Astrocyte of the spinal cord (primary cell): ENCODE data around the gene MARCHF5.

Experiments
- DNase-seq: peaks from one replicate; pipeline ENCODE4 v3.0.0; 2011; ENCODE audit warnings: low read depth, low spot score
- H3K4me3 ChIP-seq: 2 replicates; pipeline ENCODE4 v1.5.1; 2011; ENCODE audit warnings: low read depth, mild to moderate bottlenecking, low read length, moderate library complexity
- in situ Hi-C: cut with HindIII; loops from 2 replicates; pipeline ENCODE4 v1.10.0; 2017; ENCODE audit warnings: low sequenced_read_pairs
- TF ChIP-seq, protein P1 (sequence below): IDR thresholded peaks from 2 replicates; pipeline ENCODE4 v1.5.1; 2012; ENCODE audit warnings: low read depth, mild to moderate bottlenecking, low read length, inconsistent platforms

MARCHF5 gene

DNA sequence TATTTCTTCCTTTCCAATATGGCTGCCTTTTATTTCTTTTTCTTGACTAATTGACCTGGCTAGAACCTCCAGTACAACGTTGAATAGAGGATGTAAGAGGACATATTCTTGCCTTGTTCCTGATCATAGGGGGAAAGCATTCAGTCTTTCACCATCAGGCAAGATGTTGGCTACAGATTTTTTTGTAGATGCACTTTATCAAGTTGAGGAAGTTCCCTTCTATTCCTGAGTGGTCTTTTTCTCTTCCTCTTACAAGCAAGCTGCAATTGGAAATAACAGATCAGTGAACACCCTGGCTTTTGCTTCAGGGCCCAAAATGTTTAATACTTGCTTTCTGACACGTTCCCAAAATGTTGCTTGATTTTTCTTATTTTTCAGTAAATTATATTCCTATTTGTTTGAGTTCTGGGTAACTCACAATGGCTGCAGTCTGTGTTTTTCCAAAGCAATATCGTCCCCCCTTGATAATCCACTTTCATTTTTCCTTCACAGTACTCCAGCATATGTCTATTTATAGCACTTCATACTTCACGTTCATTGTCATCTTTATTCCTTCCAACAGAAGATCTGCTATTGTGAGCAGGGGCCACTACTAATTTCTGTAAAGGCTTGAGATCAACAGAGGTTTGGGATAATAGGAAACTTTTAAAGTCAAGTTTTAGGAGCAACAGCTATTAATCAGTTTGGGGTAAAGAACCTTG, 11.8 kb upstream of the MARCHF5 start:
- in situ Hi-C loops: no loop called here
- DNase-seq: no peak
- TF ChIP-seq, protein P1, sequence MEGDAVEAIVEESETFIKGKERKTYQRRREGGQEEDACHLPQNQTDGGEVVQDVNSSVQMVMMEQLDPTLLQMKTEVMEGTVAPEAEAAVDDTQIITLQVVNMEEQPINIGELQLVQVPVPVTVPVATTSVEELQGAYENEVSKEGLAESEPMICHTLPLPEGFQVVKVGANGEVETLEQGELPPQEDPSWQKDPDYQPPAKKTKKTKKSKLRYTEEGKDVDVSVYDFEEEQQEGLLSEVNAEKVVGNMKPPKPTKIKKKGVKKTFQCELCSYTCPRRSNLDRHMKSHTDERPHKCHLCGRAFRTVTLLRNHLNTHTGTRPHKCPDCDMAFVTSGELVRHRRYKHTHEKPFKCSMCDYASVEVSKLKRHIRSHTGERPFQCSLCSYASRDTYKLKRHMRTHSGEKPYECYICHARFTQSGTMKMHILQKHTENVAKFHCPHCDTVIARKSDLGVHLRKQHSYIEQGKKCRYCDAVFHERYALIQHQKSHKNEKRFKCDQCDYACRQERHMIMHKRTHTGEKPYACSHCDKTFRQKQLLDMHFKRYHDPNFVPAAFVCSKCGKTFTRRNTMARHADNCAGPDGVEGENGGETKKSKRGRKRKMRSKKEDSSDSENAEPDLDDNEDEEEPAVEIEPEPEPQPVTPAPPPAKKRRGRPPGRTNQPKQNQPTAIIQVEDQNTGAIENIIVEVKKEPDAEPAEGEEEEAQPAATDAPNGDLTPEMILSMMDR: no peak

DNA sequence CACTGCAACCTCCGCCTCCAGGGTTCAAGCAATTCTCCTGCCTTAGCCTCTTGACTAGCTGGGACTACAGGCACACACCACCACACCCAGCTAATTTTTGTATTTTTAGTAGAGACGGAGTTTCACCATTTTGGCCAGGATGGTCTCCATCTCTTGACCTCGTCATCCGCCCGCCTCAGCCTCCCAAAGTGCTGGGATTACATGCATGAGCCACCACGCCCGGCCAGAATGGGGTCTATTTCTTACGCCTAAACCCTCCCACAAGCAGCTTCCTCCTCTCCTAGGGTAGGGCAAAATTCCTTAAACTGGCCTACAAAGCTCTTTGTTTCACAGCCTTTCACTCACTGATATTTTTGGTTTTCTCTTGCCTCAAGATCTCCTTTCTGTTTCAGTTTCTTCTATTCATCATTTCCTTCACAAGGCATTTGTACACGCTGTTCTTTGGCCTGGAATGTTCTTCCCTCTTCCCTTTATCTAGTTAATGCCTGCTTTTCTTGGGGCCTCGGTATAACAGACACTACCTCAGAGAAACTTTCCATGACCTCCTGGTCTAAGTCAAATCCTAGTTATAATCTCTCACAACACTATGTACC, 6.8 kb upstream of the MARCHF5 start:
- DNase-seq: no peak
- no peak overlapping the region for H3K4me3 ChIP-seq
- TF ChIP-seq, protein P1: no peak
- in situ Hi-C loops: no loop called here

More for the DNA sequence above, 11.8 kb upstream of the MARCHF5 start:
- no peak overlapping the region for H3K4me3 ChIP-seq

DNA sequence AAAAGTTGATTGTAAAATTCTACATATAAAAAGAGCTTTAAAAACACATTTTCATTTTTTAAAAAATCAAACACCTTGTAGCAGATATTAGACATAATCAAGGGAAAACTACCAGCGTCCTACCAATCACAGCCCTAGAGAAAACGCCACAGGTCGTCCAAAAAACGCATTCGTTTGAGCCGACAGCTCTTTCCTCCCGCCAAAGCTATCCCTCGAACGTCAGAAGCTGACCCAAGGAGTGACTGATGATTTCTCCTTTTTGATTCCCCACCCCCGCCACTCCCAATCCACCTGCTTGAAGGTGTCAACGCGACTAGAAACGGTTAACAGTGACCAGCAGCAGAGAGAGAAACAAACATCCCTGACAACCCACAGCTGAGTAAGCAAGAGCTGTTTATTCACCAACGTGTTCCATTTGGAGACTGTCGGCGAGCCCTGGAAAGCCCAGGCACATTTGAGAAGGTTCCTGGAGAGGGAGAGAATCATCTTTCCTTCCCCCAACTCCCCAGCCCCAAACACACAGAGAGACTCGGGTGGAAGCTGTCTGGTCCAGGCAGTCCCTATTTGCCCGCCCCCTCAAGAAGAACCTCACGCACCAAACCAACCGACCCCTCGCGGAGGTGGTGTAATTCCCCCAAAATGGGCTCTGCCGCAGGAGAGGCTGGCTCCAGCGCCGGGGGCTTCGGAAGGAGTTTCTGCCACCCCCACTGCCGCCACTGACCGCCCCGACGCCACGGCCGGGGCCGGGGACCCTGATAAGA, 711 bp upstream of the MARCHF5 start:
- TF ChIP-seq, protein P1: no peak
- in situ Hi-C loops: no loop called here
- H3K4me3 ChIP-seq: peak overlapping the region; percentile 97
- peak; percentile 35 for DNase-seq

DNA sequence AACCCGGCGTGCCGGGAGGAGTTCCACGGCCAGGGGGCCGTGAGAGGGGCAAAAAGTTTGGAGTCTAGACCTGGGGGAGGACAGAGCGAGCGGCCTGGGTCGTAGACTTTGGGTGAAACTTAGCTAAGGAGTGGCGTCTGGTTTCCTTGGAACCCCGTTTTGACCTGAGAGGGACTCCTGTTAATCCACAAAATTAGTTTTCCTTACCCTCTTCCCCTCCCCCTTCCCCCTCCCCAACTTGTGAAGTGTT, 574 bp downstream of the MARCHF5 start:
- no peak for DNase-seq
- in situ Hi-C loops: no loop called here
- TF ChIP-seq, protein P1: no peak
- H3K4me3 ChIP-seq: peak overlapping the region; percentile 97

DNA sequence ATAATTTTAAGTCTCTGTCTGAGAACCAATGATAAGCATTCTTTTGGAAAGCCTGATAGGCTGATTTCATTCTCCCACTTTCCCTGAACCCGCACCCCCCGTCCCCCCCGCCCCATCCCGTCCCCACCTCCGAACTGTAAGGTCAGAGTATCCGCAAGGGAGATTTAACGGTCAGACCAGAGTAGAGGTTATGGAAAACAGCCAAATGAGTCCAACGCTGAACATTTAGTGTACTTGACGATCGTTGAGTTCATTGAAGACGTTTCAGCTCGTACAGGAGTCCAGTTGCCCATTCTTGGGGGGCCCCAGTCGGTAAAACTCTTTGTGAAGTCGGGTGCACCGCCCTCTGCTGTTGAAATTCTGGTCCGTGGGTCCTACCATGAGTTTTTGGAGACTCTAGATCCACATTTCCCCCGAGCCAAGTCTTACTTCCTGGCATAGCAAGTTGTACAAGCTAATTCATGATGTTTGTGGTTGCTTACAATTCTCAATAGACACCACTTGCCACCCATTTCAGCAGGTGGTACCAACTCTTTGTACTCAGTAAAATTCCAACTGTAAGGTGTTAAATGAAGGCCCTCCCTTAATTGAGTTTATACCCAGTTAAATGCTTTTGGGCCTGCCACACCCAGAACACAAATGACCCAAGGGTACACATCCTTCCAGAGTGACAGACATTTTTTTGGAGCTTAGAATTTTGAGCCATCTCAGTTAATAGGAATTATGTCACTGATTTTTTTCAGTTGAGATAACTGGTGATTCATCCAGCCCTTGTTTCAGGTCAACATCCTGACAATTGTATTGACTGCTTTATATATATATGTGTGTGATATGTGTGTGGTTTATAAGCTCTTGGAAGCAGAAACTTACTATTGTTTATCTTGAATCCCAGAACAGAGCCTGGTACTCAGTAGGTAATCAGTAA, 1.2 kb downstream of the MARCHF5 start:
- TF ChIP-seq, protein P1: peak; percentile 57

DNA sequence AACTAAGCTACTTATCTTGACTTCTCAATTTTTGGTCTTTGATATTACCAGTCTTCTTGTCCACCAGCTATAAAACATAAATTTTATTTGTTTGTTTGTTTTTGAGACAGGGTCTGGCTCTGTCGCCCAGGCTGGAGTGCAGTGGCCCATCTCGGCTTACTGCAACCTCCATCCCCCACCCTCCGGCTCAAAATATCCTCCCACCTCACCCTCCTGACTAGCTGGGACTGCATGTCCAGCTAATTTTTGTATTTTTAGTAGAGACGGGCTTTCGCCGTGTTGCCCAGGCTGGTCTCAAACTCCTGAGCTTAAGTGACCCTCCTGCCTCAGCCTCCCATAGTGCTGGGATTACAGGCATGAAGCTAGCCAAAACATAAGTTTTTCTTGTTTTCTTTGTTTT, 7.5 kb downstream of the MARCHF5 start:
- no peak for DNase-seq
- TF ChIP-seq, protein P1: no peak
- no peak overlapping the region for H3K4me3 ChIP-seq
- in situ Hi-C loops: no loop called here

More for the DNA sequence above, 1.2 kb downstream of the MARCHF5 start:
- in situ Hi-C loops: no loop called here
- peak; percentile 53 for DNase-seq
- H3K4me3 ChIP-seq: peak overlapping the region; percentile 97
